Chondrocyte (in vitro differentiated cells): Measurements from ENCODE around the gene DPYD. TPM values are rescaled to one million over a fixed set of nuclear protein-coding genes. Genes with fewer than 3 reads are reported as not detected.

Experiments used
- DNase-seq: peaks from one replicate; pipeline ENCODE4 v3.0.0; 2021; ENCODE audit warnings: mixed read lengths, low spot score
- H3K27ac Mint-ChIP-seq: one replicate; pipeline ENCODE4 v1.8.0; 2021; ENCODE audit warnings: mild to moderate bottlenecking, moderate library complexity, mixed read lengths; ENCODE audit not compliant: unreplicated experiment
- H3K27me3 Mint-ChIP-seq: 2 replicates; pipeline ENCODE4 v1.8.0; 2021; ENCODE audit warnings: low read depth, mixed read lengths
- H3K36me3 Mint-ChIP-seq: 2 replicates; pipeline ENCODE4 v1.8.0; 2021; ENCODE audit warnings: low read depth, mixed read lengths
- H3K4me1 Mint-ChIP-seq: 2 replicates; pipeline ENCODE4 v1.8.0; 2021; ENCODE audit warnings: low read depth, mild to moderate bottlenecking, mixed read lengths
- H3K4me3 Mint-ChIP-seq: one replicate; pipeline ENCODE4 v1.8.0; 2021; ENCODE audit warnings: mild to moderate bottlenecking, moderate library complexity, mixed read lengths; ENCODE audit not compliant: unreplicated experiment
- H3K9me3 Mint-ChIP-seq: 2 replicates; pipeline ENCODE4 v1.8.0; 2021; ENCODE audit warnings: low read depth, mixed read lengths
- total RNA-seq: library from RNA; stranded (reverse); gene quantifications from 3 replicates; pipeline ENCODE4 v1.2.1, GENCODE V29; 2021
- TF ChIP-seq, protein P1 (sequence below): fragments of 200-600 bp; sonication (generic); IDR thresholded peaks from 2 replicates; pipeline ENCODE4 v1.5.0; 2021; ENCODE audit warnings: antibody characterized with exemption, mild to moderate bottlenecking, moderate library complexity

Gene DPYD
- total RNA-seq, 1 donor from 2014 or later, result 5.3 TPM

DNA sequence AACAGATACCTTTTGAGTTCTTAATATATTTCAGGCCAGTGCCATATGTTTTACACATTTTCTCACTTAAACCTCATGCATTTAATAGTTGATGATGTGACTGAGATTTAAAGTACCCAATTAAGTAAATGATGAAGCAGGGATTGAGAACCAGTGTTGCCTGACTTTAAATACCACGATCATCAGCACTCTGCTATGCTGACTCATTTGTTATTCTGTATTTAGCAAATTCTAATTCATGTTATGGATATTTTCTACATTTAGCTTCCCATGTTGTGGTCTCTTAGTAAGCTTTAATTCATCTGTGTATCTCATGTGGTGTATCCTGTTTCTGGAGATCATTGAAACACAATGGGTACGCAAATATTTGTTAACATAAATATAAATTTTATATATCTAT lies 836.3 kb downstream of the DPYD start:
- DNase-seq, result no peak
- no peaks in the 10 kb centered on the region for H3K36me3 Mint-ChIP-seq
- H3K27me3 Mint-ChIP-seq, result no peaks in the 10 kb centered on the region
- H3K9me3 Mint-ChIP-seq, result no peaks in the 10 kb centered on the region
- TF ChIP-seq, protein P1, sequence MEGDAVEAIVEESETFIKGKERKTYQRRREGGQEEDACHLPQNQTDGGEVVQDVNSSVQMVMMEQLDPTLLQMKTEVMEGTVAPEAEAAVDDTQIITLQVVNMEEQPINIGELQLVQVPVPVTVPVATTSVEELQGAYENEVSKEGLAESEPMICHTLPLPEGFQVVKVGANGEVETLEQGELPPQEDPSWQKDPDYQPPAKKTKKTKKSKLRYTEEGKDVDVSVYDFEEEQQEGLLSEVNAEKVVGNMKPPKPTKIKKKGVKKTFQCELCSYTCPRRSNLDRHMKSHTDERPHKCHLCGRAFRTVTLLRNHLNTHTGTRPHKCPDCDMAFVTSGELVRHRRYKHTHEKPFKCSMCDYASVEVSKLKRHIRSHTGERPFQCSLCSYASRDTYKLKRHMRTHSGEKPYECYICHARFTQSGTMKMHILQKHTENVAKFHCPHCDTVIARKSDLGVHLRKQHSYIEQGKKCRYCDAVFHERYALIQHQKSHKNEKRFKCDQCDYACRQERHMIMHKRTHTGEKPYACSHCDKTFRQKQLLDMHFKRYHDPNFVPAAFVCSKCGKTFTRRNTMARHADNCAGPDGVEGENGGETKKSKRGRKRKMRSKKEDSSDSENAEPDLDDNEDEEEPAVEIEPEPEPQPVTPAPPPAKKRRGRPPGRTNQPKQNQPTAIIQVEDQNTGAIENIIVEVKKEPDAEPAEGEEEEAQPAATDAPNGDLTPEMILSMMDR, result no peak
- no peak overlapping the region for H3K27ac Mint-ChIP-seq
- H3K4me3 Mint-ChIP-seq, result no peak overlapping the region
- peaks cover 9% of the 10 kb centered on the region for H3K4me1 Mint-ChIP-seq

DNA sequence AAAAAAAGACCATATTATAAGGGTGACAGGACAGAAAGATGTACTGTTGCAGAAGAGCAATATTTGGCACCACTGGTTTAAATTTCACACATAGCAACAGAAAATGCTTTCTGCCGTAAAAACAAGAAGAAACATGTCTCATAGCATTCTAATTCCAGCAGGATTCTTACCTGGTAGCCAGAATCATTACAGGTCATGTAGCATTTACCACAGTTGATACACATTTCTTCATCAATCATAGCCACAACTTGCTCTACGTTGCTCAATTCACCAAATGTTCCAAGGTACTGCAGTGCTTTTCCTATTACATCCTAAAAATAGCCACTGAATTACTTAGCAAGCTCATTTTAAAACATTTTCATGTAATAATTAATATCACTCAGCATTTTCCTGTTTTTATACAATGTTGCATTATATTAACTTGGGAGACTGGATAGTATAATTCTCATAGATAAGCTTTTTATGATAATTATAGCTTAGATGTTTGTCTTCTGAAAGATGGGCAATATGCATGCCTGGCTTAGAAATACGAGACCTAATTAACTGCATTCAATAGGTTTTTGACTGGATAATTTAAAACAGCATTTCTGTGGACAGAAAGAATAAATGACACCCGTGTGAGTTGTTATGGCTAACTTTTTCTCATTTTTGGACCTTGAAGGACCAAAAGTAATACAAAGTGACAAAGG lies 838.5 kb downstream of the DPYD start:
- no peak for DNase-seq
- Mint-ChIP-seq H3K27me3 (no peaks in the 10 kb centered on the region), H3K4me1 (no peaks in the 10 kb centered on the region), H3K36me3 (no peaks in the 10 kb centered on the region), H3K9me3 (no peaks in the 10 kb centered on the region), H3K4me3 (no peak overlapping the region), H3K27ac (no peak overlapping the region)
- TF ChIP-seq, protein P1, result no peak

DNA sequence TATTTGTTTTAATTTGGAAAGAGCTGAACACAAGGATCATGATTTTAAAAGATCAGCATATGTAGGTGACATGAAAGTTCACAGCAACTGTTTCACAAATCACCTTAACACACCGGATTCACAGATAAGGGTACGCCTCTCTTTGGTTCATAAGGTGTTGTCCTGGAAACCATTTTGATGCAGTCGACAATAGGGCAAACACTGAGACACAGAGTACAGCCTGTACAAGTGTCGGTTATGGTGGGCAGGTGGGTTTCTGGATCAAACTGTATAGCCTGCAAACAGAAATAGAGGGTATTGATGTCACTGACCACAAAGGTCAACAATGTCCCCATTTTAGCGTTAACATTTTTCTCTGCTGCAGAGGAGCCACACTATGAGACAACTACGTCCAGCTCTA lies 842.0 kb downstream of the DPYD start:
- Mint-ChIP-seq H3K4me3 (no peak overlapping the region), H3K4me1 (peaks cover 3% of the 10 kb centered on the region), H3K36me3 (peaks cover 1% of the 10 kb centered on the region), H3K27me3 (no peaks in the 10 kb centered on the region), H3K27ac (no peak overlapping the region), H3K9me3 (no peaks in the 10 kb centered on the region)
- no peak for DNase-seq
- TF ChIP-seq, protein P1, result no peak

DNA sequence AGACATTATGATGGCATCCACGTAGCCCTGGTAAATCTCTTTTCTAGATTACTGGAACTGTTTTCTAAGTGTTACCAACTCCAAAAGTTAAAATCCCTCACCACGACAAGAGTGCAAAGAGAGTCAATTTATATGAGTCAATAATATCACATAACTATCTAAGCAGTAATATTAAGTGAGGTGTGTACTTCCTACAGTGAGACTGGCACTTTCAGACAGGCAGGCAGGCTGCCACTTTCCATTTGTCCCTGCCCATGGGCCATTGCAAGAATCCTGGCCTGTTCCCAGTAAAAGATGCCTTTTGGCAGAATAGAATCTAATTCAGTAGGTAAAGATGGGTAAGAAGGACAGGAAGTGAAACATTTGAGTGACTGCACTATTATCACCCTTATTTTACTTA lies 843.6 kb downstream of the DPYD start:
- TF ChIP-seq, protein P1, result no peak
- no peak overlapping the region for H3K4me3 Mint-ChIP-seq
- no peaks in the 10 kb centered on the region for H3K27me3 Mint-ChIP-seq
- H3K9me3 Mint-ChIP-seq, result no peaks in the 10 kb centered on the region
- peaks cover 3% of the 10 kb centered on the region for H3K4me1 Mint-ChIP-seq
- peaks cover 1% of the 10 kb centered on the region for H3K36me3 Mint-ChIP-seq
- no peak overlapping the region for H3K27ac Mint-ChIP-seq
- no peak for DNase-seq

DNA sequence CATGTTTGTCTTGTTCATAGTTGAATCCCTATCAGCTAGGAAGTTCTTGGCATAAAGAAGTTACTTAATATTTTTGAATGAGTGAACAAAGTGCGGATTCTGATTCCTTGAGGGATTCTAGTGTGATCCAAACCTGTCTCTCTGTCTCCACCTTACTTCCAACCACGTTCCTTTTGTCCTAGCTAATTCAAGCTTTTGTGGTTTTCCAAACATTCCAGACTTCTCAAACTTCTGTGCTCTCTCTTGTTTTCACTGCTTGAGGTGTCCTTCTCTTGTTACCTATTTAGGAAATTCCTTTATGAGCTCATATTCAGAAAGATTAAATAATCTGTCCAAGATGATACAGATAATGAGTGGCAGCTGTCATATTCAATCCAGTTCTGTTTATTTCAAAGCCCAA lies 846.1 kb downstream of the DPYD start:
- TF ChIP-seq, protein P1, result no peak
- no peaks in the 10 kb centered on the region for H3K9me3 Mint-ChIP-seq

More for the DNA sequence above, 846.1 kb downstream of the DPYD start:
- H3K4me3 Mint-ChIP-seq, result no peak overlapping the region
- H3K27ac Mint-ChIP-seq, result no peak overlapping the region
- no peak for DNase-seq
- peaks cover 3% of the 10 kb centered on the region for H3K4me1 Mint-ChIP-seq
- H3K27me3 Mint-ChIP-seq, result no peaks in the 10 kb centered on the region
- H3K36me3 Mint-ChIP-seq, result peaks cover 1% of the 10 kb centered on the region
